Limb (tissue), 2 donors: Measurements from ENCODE around the gene PFN2.
A peak's percentile ranks its signal among the peaks of the same experiment; 100 is the strongest.
"Not testable (repeated sequence)": the region's sequence is repeated elsewhere in the genome, so short reads cannot be mapped to it uniquely, and the experiment has no call there.

Experiments used
- DNase-seq, 2 donors: peaks; one replicate each; pipeline ENCODE4 v3.0.0-alpha.2; 2016; ENCODE audit errors: extremely low spot score in 2 of 2

The PFN2 gene

GRCh38 chr3:149970716-149971402 lies at the start of gene PFN2:
TSS of gene PFN2 (minus strand) at chr3:149970895. CDS start at chr3:149970856, 39 bp downstream.
- peak; percentile 81 to 93 for DNase-seq

GRCh38 chr3:150015901-150016300 lies 45.2 kb upstream of the PFN2 start:
- DNase-seq = no peak

GRCh38 chr3:150014782-150015181 lies 44.1 kb upstream of the PFN2 start:
- no peak for DNase-seq

GRCh38 chr3:150013801-150014200 lies 43.1 kb upstream of the PFN2 start:
- no peak for DNase-seq

GRCh38 chr3:150006794-150007193 lies 36.1 kb upstream of the PFN2 start:
- DNase-seq = no peak

GRCh38 chr3:150005243-150006112 lies 34.8 kb upstream of the PFN2 start:
- DNase-seq = no peak

- no peak for DNase-seq
Observed at GRCh38 chr3:150000641-150001040, 29.9 kb upstream of the PFN2 start.

GRCh38 chr3:149999421-149999820 lies 28.7 kb upstream of the PFN2 start:
- DNase-seq = no peak

- no peak for DNase-seq
Observed at GRCh38 chr3:149998946-149999345, 28.3 kb upstream of the PFN2 start.

GRCh38 chr3:149992416-149993058 lies 21.8 kb upstream of the PFN2 start:
- no peak for DNase-seq

- DNase-seq = no peak
Observed at GRCh38 chr3:149990423-149990948, 19.8 kb upstream of the PFN2 start.

GRCh38 chr3:149989307-149989706 lies 18.6 kb upstream of the PFN2 start:
- DNase-seq = no peak

- DNase-seq = no peak
Observed at GRCh38 chr3:149983628-149984027, 12.9 kb upstream of the PFN2 start.

GRCh38 chr3:149983053-149983452 lies 12.4 kb upstream of the PFN2 start:
- not testable (repeated sequence) for DNase-seq

GRCh38 chr3:149981979-149982378 lies 11.3 kb upstream of the PFN2 start:
- not testable (repeated sequence) for DNase-seq

- no peak for DNase-seq
Observed at GRCh38 chr3:149977386-149977785, 6.7 kb upstream of the PFN2 start.

- DNase-seq = no peak
Observed at GRCh38 chr3:149975919-149976318, 5.2 kb upstream of the PFN2 start.

GRCh38 chr3:149971403-149972075 lies 844 bp upstream of the PFN2 start:
- peak; percentile 79 to 87 for DNase-seq

GRCh38 chr3:149969940-149970715 lies 567 bp downstream of the PFN2 start:
- peak; percentile 91 to 92 for DNase-seq

GRCh38 chr3:149969110-149969939 lies 1.4 kb downstream of the PFN2 start:
- peak; percentile 75 to 84 for DNase-seq
